Neural cell (in vitro differentiated cells): ENCODE measurements around the gene C11orf21. TPM values are rescaled to one million over a fixed set of nuclear protein-coding genes. Genes with fewer than 3 reads are reported as not detected.

ENCODE experiments used
- H2AFZ ChIP-seq: fragments of 200-600, 300-800 bp; sonication (generic), shearing (Covaris generic); 2 replicates; pipeline ENCODE4 v1.6.0; 2014; ENCODE audit warnings: low read depth, mild to moderate bottlenecking, antibody characterized with exemption, low read length, moderate library complexity
- H3F3A ChIP-seq: fragments of 200-600 bp; shearing (Covaris generic); 2 replicates; pipeline ENCODE4 v1.6.1; 2016; ENCODE audit warnings: mild to moderate bottlenecking, moderate library complexity, mixed read lengths, antibody characterized with exemption, low read length; ENCODE audit not compliant: insufficient read depth, poor library complexity, severe bottlenecking
- H3K27ac ChIP-seq: fragments of 200-600, 300-800 bp; sonication (generic), shearing (Covaris generic); 2 replicates; pipeline ENCODE4 v1.5.1; 2014; ENCODE audit warnings: mild to moderate bottlenecking, low read length, moderate library complexity
- H3K27me3 ChIP-seq: fragments of 300-800, 200-600 bp; sonication (generic), shearing (Covaris generic); 2 replicates; pipeline ENCODE4 v1.6.0; 2014; ENCODE audit warnings: mild to moderate bottlenecking, low read depth, low read length, moderate library complexity; ENCODE audit not compliant: insufficient read depth
- H3K36me3 ChIP-seq: fragments of 300-800, 200-600 bp; sonication (generic), shearing (Covaris generic); 2 replicates; pipeline ENCODE4 v1.5.1; 2014; ENCODE audit warnings: mild to moderate bottlenecking, antibody characterized with exemption, low read length, moderate library complexity; ENCODE audit not compliant: insufficient read depth
- H3K4me2 ChIP-seq: fragments of 300-800, 200-600 bp; sonication (generic), shearing (Covaris generic); 2 replicates; pipeline ENCODE4 v1.6.0; 2014; ENCODE audit warnings: mild to moderate bottlenecking, low read length
- H3K4me3 ChIP-seq: fragments of 300-800, 200-600 bp; sonication (generic), shearing (Covaris generic); 2 replicates; pipeline ENCODE4 v1.5.1; 2014; ENCODE audit warnings: mild to moderate bottlenecking, low read length, moderate library complexity
- H3K79me2 ChIP-seq: fragments of 200-600 bp; shearing (Covaris generic); replicated peaks from 2 replicates; pipeline ENCODE4 v1.6.0; 2014; ENCODE audit warnings: mild to moderate bottlenecking, low read length, moderate library complexity; ENCODE audit not compliant: insufficient read depth
- H3K9ac ChIP-seq: fragments of 300-800, 200-600 bp; sonication (generic), shearing (Covaris generic); 2 replicates; pipeline ENCODE4 v1.6.1; 2016; ENCODE audit warnings: mild to moderate bottlenecking, low read length, mixed read lengths
- H3K9me2 ChIP-seq: fragments of 200-600 bp; shearing (Covaris generic); 2 replicates; pipeline ENCODE4 v1.6.1; 2016; ENCODE audit warnings: mild to moderate bottlenecking, low read length, mixed read lengths; ENCODE audit not compliant: insufficient read depth
- H3K9me3 ChIP-seq: fragments of 200-600, 300-800 bp; sonication (generic), shearing (Covaris generic); 2 replicates; pipeline ENCODE4 v1.6.1; 2016; ENCODE audit warnings: mild to moderate bottlenecking, mixed run types, low read length, moderate library complexity, mixed read lengths
- H4K20me1 ChIP-seq: fragments of 200-600 bp; shearing (Covaris generic); 2 replicates; pipeline ENCODE4 v1.6.1; 2016; ENCODE audit warnings: mild to moderate bottlenecking, mixed run types; ENCODE audit not compliant: insufficient read depth
- CTCF ChIP-seq: fragments of 450-650 bp; IDR thresholded peaks from 2 replicates; pipeline ENCODE4 v1.5.1; 2014; ENCODE audit warnings: antibody characterized with exemption, mild to moderate bottlenecking, moderate library complexity; ENCODE audit not compliant: poor library complexity, severe bottlenecking
- EP300 ChIP-seq: fragments of 450-650 bp; conservative IDR thresholded peaks from 2 replicates; pipeline ENCODE4 v1.6.1; 2014; ENCODE audit warnings: antibody characterized with exemption, mild to moderate bottlenecking, moderate library complexity; ENCODE audit not compliant: poor library complexity, severe bottlenecking
- EZH2 ChIP-seq: fragments of 200-600, 300-800 bp; shearing (Covaris generic), sonication (generic); IDR thresholded peaks from 2 replicates; pipeline ENCODE4 v1.6.1; 2014; ENCODE audit warnings: antibody characterized with exemption, low read length, borderline replicate concordance, mild to moderate bottlenecking; ENCODE audit not compliant: insufficient read depth, poor library complexity, severe bottlenecking
- MXI1 ChIP-seq: fragments of 450-650 bp; conservative IDR thresholded peaks from 2 replicates; pipeline ENCODE4 v1.6.1; 2014; ENCODE audit warnings: antibody characterized with exemption, mild to moderate bottlenecking; ENCODE audit not compliant: poor library complexity, severe bottlenecking
- POLR2AphosphoS5 ChIP-seq: IDR thresholded peaks from 2 replicates; pipeline ENCODE4 v1.6.1; 2012
- RAD21 ChIP-seq: fragments of 450-650 bp; conservative IDR thresholded peaks from 2 replicates; pipeline ENCODE4 v1.6.1; 2014; ENCODE audit warnings: antibody characterized with exemption, mild to moderate bottlenecking, moderate library complexity
- SMC3 ChIP-seq: fragments of 450-650 bp; conservative IDR thresholded peaks from 2 replicates; pipeline ENCODE4 v1.6.1; 2014; ENCODE audit warnings: antibody characterized with exemption, mild to moderate bottlenecking, moderate library complexity; ENCODE audit not compliant: poor library complexity
- TAF1 ChIP-seq: IDR thresholded peaks from 2 replicates; pipeline ENCODE4 v1.6.1; 2012; ENCODE audit warnings: low read depth
- polyA plus RNA-seq: library from polyadenylated mRNA; depleted of rRNA; stranded (reverse); fragments of >200 nt; gene quantifications from 2 replicates; pipeline ENCODE4 v1.2.3, GENCODE V29; 2014

The C11orf21 gene
- polyA plus RNA-seq, 1 donor from 2014 or later, result not detected

DNA sequence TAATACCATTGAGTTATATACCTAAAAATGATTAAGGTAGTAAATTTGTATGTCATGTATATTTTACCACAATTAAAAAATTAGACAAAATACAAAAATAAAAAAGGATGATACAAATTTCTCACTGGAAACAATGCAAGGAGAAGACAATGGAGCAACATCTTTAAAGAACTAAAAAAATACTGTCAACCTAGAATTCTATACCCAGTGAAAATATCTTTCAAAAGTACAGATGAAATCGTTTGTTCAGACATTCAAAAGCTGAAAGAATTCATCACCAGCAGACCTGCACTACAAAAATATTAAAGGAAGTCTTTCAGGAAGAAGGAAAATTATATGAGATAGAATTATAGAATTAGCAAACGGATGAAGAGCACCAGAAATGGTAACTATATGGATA is 21.5 kb downstream of the C11orf21 start:
- Histone ChIP-seq H3K27me3 (no peaks in the 10 kb centered on the region), H3K4me3 (no peak overlapping the region), H3K9ac (no peak overlapping the region), H3K27ac (no peak overlapping the region), H2AFZ (no peak overlapping the region), H3F3A (no peaks in the 10 kb centered on the region), H4K20me1 (no peaks in the 10 kb centered on the region), H3K79me2 (no peaks in the 10 kb centered on the region), H3K4me2 (no peak overlapping the region), H3K36me3 (no peaks in the 10 kb centered on the region), H3K9me3 (no peaks in the 10 kb centered on the region), H3K9me2 (no peaks in the 10 kb centered on the region)
- TF ChIP-seq POLR2AphosphoS5, result no peak

DNA sequence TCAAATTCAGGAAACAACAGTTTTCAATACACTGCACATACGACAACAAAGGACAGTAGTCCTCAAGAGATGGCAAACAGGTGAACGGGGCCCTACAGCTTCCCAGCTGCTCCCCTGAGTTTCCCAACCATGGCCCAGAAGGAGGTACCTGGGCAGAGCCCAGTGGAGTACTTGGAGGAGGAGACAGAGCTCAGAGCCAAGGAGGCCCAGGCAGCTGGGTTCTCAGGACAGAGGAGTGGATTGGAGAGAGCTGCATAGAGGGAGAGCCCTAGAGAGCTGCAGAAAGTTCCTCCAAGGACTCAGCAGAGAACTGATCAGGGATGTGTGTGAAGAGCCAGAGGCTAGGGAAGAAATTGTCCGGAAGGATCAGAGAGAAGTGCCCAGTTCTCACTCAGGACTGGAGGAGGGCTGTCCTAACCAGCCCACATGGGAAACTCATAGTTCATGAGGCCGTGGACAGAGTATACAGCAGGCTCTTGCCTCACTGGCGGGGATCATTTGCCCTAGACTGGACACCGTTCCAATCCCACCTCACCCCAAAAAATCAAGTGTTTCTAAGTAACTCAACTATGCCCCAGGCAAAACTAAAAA is 23.7 kb downstream of the C11orf21 start:
- Histone ChIP-seq H3K9ac (no peak overlapping the region), H3K27ac (no peak overlapping the region), H3F3A (no peaks in the 10 kb centered on the region), H3K9me2 (no peaks in the 10 kb centered on the region), H3K36me3 (no peaks in the 10 kb centered on the region), H4K20me1 (no peaks in the 10 kb centered on the region), H3K9me3 (no peaks in the 10 kb centered on the region), H3K27me3 (peaks cover 3% of the 10 kb centered on the region), H3K4me3 (no peak overlapping the region), H2AFZ (no peak overlapping the region), H3K79me2 (no peaks in the 10 kb centered on the region), H3K4me2 (no peak overlapping the region)
- TF ChIP-seq EZH2 (no peak), TAF1 (no peak), RAD21 (no peak), SMC3 (no peak), POLR2AphosphoS5 (no peak), MXI1 (no peak), CTCF (no peak), EP300 (no peak)

DNA sequence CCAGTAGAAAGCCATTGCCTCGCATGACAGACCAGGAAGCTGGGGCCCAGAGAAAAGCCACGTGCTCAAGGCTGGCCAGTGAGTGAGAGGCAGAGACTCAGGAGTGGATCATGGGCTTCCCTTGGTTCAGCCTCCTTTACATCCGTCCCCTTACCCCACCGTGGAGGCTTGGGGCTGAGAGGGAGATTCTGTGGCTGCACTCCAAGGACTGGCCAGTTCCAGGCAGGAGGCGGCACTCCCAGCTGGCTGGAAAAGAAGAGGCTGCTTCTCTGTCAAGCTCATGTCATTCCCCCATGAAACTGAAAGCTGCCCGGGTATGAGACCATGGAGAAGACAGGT is 24.7 kb downstream of the C11orf21 start:
- Histone ChIP-seq H3K36me3 (no peaks in the 10 kb centered on the region), H4K20me1 (no peaks in the 10 kb centered on the region), H3K4me2 (no peak overlapping the region), H3F3A (no peaks in the 10 kb centered on the region), H3K27me3 (peaks cover 13% of the 10 kb centered on the region), H3K79me2 (no peaks in the 10 kb centered on the region), H3K9me3 (no peaks in the 10 kb centered on the region), H3K9ac (no peak overlapping the region), H3K9me2 (no peaks in the 10 kb centered on the region), H2AFZ (no peak overlapping the region), H3K4me3 (no peak overlapping the region), H3K27ac (no peak overlapping the region)
- TF ChIP-seq SMC3 (no peak), TAF1 (no peak)
